ENCODE measurements around the gene CSNK2A2.

DNA sequence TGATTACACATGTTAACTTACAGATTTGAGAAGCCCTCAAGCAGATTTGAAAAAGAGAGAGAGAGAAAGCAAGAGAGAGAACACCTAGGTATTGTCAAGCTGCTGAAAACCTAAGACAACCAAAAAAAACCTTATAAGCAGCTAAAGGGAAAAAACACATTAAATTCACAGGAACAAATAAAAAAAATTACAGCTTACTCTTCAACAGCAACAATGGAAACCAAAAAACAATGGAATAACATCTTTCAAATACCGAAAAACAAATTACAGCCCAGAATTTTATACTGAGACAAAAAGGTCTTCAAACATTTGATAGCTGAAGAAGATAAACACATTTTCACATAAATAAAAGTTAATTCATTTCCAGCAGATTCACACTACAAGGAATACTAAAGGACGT lies 60.3 kb downstream of the CSNK2A2 start:
- TF ChIP-seq, protein P1, sequence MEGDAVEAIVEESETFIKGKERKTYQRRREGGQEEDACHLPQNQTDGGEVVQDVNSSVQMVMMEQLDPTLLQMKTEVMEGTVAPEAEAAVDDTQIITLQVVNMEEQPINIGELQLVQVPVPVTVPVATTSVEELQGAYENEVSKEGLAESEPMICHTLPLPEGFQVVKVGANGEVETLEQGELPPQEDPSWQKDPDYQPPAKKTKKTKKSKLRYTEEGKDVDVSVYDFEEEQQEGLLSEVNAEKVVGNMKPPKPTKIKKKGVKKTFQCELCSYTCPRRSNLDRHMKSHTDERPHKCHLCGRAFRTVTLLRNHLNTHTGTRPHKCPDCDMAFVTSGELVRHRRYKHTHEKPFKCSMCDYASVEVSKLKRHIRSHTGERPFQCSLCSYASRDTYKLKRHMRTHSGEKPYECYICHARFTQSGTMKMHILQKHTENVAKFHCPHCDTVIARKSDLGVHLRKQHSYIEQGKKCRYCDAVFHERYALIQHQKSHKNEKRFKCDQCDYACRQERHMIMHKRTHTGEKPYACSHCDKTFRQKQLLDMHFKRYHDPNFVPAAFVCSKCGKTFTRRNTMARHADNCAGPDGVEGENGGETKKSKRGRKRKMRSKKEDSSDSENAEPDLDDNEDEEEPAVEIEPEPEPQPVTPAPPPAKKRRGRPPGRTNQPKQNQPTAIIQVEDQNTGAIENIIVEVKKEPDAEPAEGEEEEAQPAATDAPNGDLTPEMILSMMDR (IDR thresholded peaks at IDR 0.05) = no peak
- TF ChIP-seq POLR2A (IDR thresholded peaks at IDR 0.05) = no peak
- TF ChIP-seq POLR2AphosphoS5 (IDR thresholded peaks at IDR 0.05) = no peak

Measured in prostate gland (tissue), 2 donors.